B cell (primary cell): ENCODE measurements around the gene CAPS.

Experiments used
- EZH2 ChIP-seq: IDR thresholded peaks from 2 replicates; pipeline ENCODE4 v1.6.1; 2012; ENCODE audit warnings: borderline replicate concordance, low read depth, mild to moderate bottlenecking, moderate library complexity, low read length; ENCODE audit not compliant: insufficient read depth, poor library complexity, severe bottlenecking
- TF ChIP-seq, protein P1 (sequence below): fragments of 200-600 bp; IDR thresholded peaks from one replicate; pipeline ENCODE4 v1.8.0; 2022; ENCODE audit warnings: antibody characterized with exemption, mild to moderate bottlenecking

DNA sequence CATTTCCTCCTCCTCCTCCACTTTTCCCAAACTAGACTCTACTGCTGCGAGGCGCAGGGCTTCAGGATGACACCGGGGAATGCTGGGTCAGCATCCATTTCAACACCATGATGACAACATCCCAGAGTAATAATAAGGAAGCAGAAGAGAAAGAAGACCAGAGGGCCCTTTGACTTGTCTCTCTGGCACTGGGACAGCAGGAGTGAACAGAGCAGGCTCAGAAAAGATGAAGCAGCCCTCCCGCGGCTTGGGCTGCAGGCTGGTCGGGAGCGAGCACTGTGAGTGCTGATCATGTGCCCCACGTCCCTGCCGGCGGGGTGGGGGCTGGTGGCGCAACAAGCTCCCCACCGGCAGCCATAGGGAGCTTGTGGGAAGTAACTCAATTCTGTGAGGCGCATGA is 33.4 kb downstream of the CAPS start:
- TF ChIP-seq EZH2 = no peak
- TF ChIP-seq, protein P1, sequence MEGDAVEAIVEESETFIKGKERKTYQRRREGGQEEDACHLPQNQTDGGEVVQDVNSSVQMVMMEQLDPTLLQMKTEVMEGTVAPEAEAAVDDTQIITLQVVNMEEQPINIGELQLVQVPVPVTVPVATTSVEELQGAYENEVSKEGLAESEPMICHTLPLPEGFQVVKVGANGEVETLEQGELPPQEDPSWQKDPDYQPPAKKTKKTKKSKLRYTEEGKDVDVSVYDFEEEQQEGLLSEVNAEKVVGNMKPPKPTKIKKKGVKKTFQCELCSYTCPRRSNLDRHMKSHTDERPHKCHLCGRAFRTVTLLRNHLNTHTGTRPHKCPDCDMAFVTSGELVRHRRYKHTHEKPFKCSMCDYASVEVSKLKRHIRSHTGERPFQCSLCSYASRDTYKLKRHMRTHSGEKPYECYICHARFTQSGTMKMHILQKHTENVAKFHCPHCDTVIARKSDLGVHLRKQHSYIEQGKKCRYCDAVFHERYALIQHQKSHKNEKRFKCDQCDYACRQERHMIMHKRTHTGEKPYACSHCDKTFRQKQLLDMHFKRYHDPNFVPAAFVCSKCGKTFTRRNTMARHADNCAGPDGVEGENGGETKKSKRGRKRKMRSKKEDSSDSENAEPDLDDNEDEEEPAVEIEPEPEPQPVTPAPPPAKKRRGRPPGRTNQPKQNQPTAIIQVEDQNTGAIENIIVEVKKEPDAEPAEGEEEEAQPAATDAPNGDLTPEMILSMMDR = no peak
